Fibroblast of skin of left quadriceps (primary cell): Measurements from ENCODE around the gene SKIL.
A peak's percentile ranks its signal among the peaks of the same experiment; 100 is the strongest.

Experiments used
- DNase-seq, 2 experiments: peaks; one replicate each; pipeline ENCODE4 v3.0.0-alpha.2; 2013; ENCODE audit warnings: low read depth in 2 of 2

The SKIL gene

DNA sequence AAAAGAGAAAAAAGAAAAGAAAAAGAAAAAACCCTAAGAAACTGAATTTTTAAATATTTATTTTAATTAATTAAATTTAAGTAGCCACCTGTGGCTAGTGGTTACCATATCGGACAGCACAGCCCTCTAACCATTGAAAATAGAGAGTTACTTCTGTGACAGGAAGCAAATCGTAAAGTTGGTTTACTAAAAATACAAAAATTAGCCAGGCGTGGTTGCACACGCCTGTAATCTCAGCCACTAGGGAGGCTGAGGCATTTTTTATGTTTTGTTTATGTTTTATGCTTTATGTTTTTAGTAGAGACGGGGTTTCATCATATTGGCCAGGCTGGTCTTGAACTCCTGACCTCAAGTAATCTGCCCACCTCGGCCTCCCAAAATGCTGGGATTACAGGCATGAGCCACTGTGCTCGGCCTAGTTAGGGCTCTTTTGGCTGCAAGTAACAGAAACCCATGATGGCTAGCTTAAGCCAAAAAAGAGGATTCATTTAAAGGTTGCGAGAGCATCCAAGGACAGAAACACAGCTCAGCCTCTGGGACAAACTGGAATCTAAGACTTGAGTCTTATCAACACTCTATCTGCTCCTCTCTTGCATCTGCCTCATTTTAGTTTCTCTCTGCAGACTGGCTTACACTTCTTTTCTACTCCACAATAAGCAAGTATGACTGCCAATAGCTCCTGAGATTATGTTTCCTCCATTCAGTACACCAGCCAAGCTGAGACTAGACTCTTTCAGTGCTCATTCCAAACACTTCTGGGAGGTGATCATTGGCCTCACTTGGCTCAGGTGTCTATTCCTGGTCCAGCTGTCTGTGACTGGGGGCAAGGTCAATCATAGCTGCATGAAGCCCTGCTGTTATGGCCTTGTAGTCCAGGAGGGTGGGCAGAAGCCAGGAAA, 6.8 kb upstream of the SKIL start:
- no peak for DNase-seq

DNA sequence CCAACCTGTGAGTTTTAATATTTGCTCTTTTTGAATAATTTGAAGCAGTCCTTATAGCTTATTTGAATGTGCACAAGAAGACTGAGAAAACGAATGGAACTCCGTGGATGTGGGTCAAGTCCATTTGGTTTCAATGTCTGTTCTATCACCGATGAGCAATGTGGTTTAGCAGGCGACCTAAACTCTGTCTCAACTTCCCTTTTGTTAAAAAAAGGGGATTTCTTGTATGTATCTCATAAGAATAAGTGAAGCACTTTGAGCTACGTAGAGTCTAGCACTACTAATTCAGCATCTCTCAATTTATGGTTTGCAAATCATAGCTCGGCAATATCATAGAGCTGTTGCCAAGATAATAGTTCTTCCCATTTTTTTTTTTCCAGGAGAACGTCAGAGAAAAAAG, 4.6 kb upstream of the SKIL start:
- DNase-seq = no peak

DNA sequence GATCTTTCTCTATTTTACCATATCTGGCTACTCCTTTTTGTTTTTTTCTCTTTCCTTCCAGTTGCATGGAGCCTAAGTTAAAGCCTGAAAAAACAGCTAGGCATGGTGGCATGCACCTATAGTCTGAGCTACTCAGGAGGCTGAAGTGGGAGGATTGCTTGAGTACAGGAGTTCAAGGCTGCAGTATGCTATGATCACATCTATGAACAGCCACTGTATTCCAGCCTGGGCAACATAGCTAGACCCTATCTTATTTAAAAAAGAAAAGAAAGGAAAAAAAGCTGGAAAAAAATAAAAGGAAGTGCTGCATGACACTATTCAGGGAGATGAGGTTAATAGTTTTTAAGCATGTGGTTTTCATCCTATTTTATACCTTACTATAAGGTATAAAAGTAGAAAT, 4.0 kb upstream of the SKIL start:
- DNase-seq = no peak

DNA sequence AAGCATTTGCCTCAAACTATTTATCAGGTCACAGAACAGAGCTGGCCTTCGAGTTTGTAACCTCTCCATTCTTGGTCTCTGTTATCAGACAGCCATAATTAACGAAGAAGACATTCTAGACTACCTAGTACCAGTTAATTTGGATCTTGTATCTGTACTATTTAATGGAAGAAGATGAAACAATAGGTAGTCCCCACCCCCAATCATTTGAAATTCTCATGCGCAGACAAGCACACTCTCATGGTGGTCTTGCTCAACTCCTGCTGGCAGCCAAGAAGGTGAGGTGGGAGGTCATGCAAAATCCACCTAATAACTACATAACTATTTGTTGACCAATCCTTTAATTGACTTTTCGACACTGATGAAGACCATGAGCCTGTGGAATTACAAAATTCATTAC, 2.8 kb upstream of the SKIL start:
- DNase-seq = no peak

DNA sequence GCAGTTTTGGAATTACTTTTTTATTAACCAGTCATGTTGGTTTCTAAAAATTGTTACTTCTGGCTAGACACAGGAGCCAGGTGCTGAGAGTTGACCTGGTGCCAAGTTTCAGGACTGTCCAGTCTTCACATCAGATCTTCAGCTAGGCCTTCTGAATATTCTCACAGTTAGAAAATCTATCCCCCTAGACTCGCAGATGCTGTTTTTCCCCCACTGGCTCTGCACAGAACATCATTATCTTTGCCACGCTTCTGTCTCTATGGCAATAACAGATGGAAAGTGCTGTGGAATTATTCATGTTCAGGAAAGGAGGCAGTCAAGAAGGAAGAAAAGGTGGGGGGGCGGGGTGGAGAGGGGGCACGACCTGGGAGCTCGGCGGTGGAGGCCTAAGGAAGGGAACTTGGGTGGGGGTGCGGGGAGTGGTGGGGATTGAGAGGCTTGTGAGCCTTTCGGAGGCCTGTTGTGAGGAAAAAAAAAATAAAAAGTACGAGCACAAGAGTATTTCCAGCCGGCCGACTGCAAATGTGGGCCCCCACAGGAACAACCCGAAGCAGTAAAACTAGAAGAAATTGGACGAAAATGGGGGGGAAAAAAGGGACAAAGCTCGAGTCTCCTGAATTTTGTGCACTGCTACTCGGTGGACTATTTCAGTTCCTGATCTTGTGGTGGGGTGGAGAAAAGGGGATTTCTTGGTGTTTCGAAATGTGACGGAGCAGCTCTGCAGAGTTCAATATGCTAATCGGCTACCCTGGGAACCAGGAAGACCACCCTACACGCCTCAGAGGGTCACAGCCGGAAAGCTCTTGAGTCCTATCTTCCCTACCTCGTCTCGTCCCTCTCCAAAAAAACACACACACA, 1.5 kb upstream of the SKIL start:
- DNase-seq = peak in 1 of 2 experiments; percentile 15

DNA sequence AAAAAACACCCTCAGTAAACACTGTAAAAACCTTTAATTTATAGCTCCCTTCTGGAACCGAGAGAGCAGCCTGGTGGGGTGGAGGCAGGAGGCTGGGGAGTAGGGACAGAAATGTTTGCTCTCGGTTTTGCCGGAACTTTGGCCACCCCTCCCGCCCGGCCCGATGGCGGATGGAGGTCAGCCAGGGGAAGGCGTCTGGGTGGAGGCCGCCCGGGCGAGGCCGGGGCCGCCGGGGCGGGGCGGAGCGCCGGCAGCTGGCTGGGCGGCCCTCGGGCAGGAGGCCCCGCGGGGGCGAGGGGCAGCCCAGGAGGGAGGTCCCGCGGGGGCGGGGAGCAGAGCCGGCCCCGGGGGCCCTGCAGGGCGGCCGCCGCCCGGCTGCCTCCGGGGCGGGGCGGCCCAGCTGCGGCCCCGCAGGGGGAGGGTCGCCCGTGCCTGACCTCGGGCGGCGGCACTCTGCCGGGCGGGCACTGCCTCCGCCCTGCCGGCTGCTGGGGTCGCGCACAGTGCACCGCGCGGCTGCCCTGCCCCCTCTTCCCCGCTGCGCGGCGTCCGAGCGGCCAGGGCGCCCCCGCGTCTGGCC, 829 bp upstream of the SKIL start:
- peak; percentile 32 to 44 for DNase-seq

DNA sequence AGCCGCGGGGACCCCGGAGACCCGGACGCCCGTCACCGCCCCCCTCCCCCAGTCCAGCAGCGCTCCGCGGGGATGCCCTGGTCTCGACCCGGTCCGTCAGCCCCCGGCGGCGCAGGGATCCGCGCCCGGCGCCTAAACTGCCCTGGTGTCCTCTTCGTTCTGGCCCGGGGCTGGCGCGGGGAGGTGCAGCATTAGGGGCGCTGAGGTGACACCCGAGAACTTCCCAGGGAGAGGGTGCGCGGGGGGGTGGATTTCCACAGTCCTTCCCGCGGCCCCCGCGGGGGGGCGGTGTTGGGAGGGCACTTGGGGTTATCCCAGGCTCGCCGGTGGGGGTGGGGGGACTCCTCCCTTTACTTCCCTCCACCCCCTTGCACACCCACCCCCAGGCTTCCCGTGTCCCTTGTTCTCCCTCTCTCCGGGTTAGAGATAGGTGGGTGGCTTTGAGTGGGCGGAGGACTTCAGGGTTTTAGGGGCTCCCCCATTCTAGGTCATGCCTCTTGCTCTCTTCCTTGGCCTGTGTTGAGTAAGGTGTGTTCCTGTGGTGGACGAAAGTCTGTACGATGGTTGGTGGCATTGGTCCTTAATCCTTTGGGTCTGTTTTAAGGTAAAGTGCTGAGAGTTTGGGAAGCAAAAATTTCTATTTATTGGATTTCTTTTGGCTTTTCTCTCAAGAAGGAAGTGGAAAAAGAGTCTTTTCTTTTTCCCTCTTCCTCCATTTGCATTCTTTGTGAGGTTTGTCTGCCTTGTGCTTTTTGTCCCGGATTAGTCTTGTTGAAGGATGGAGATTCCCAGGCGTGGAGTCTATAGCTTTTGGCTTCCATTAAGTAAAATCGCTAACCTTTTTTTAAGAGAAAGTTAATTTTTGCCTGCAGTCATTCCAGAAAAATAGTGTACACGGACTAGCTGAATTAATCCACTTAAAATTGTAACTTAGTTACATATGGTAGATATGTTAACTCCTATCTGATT, 811 bp downstream of the SKIL start:
- DNase-seq = peak; percentile 43 to 45

DNA sequence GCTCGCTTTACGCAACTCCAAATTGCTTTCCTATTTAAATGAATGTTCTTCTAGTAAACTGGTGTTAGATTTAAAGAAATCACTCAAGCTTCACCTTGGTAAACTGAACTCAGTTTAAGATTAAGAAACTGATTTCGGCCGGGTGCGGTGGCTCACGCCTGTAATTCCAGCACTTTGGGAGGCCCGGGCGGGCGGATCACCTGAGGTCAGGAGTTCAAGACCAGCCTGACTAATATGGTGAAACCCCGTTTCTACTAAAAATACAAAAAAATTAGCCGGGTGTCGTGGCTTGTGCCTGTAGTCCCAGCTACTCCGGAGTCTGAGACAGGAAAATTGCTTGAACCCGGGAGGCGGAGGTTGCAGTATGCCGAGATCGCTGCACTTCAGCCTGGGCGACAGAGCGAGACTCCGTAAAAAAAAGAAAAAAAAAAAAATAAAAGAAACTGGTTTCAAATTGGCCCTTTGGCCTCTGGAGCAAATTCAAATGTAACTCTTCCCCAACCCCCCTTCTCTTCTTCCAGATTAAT, 1.7 kb downstream of the SKIL start:
- DNase-seq = no peak

DNA sequence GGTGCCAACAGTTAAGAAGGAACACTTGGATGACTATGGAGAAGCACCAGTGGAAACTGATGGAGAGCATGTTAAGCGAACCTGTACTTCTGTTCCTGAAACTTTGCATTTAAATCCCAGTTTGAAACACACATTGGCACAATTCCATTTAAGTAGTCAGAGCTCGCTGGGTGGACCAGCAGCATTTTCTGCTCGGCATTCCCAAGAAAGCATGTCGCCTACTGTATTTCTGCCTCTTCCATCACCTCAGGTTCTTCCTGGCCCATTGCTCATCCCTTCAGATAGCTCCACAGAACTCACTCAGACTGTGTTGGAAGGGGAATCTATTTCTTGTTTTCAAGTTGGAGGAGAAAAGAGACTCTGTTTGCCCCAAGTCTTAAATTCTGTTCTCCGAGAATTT, 3.0 kb downstream of the SKIL start:
- DNase-seq = no peak

DNA sequence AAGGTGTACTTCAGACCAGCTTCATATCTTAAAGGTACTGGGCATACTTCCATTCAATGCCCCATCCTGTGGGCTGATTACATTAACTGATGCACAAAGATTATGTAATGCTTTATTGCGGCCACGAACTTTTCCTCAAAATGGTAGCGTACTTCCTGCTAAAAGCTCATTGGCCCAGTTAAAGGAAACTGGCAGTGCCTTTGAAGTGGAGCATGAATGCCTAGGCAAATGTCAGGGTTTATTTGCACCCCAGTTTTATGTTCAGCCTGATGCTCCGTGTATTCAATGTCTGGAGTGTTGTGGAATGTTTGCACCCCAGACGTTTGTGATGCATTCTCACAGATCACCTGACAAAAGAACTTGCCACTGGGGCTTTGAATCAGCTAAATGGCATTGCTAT, 3.4 kb downstream of the SKIL start:
- no peak for DNase-seq

DNA sequence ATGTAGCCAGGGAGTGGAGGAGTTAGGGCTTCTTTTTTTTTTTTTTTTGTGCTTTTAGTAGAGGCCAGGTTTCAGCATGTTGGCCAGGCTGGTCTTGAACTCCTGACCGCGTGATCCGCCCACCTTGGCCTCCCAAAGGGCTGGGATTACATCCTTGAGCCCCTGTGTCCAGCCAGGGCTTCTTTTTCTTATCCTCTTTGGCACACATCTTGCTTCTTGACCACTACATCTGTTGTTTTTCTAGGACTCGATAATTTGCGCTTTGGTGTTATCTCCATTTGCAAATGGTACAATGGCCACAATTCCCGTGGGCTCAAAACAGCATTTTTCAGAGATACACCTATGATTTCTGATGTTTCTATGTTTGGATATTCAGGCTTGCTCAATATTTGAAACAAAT, 4.2 kb downstream of the SKIL start:
- DNase-seq = no peak

DNA sequence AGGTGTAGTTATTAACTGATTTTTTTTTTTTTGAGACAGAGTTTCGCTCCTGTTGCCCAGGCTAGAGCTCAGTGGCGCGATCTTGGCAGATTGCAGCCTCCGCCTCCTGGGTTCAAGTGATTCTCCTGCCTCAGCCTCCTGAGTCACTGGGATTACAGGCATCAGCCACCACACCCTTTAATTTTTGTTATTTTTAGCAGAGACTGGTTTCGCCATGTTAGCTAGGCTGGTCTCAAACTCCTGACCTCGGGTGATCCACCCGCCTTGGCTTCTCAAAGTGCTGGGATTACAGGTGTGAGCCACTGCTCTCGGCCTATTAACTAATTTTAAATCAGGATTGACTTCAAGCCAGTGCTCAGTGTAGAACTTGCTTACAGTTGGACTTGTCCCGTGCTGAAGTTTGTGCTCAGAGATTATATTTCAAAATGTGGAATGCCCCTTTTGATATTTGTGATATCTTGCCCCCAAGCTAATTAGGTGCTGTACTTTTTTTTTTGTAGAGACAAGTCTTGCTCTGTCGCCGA, 6.0 kb downstream of the SKIL start:
- DNase-seq = no peak

DNA sequence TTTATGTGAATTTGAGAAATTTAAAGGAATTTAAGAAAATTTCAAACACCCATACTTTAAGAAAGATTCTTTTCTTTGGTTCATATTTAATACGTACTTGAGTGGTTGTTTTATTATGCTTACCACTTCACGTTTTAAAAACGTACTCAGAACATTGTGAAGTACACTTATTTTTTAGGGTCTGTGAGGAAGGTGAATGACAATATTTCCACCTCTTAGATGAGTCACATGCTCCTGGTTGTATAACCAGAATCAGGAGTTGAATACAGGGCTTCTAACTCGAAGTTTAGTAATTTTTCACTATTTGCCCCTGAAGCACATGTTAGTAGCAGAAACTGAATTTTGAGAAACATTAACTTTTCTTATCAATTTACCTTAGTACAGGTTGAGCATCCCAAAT, 7.5 kb downstream of the SKIL start:
- no peak for DNase-seq

DNA sequence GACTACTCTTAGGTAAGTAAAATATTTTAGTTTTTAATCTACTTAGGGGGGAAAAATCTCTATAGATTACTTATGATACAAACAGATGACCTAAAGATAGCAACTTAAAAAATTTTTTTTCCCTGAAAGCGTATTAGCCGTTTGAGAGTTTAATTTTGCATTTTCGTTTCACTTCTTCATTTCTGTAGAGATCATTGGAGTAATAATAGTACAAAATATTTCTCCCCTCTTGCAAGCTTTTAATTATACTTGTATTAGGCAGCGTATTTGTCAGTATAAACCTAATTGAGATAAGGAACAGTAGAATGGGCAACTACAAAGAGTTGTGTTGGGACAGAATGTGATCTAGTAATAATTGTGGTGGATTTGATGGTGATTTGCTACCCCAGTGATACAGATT, 10.3 kb downstream of the SKIL start:
- no peak for DNase-seq

DNA sequence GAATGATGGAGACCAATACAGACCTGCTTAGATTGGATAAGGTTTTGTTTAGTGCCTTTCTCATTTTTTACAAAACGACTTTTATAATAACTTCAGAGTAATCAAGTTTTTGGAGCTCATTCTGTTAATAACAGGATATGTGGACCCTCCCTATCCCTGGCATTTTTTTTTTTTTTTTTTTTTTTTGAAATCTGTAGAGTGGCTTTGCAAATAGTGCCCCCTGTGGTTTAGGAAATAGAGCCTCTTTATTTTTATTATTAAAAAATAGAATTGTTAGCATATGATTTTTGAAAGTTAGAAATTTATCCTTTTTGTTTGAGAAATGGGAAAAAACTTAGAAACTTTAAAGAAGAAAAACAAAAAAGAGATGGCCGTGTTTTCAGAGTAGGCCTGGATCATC, 11.4 kb downstream of the SKIL start:
- no peak for DNase-seq

DNA sequence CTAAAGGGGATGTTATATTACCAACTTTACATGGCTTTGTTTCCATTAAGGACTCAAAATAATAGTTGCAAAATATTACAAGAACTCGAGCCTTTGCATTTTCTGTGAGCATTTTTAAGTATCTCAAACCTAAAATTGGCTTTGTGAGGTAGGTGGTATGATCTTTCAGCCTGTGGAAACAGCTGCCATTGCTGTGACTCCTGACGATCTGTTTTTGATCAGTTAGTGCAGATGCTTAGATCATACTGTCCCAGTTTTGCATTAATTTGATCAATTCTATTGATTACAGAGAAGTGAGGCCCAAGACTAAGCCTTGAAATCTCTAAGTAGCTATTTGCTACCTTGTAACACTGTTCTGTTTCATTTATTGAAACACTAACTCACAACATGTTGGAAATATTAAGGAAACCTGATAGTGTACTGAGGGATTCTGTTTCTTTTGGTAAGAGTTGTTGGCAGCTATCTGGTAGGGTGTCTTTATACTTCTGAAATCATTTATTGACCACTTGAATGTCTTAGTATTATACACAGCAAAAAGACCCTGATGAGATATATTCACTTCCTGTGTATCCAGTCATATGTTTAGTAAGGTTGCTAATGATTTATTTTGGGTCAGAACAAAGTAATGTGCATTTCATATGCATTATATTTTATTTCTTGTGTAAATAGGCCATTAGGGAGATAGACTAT, 14.8 kb downstream of the SKIL start:
- DNase-seq = no peak

DNA sequence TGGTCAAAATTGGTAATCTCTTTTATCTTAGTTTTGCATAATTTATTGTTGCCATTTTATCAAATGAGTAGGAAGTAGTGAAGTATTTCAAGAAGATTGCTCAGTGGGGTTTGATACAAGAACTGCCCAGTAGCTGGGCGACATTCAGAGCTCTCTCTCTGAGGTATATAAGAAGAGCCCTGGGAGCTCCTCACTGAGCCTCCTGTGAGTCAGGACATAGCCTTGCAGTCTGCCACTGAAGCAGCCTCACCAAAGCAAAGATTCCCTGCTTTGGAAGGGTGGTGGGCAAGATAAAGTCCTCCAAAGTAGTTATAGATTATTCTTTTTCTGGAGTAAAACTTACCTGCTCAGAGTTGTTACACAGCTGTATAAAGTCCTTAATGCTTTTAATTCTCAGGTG, 26.1 kb downstream of the SKIL start:
- no peak for DNase-seq

DNA sequence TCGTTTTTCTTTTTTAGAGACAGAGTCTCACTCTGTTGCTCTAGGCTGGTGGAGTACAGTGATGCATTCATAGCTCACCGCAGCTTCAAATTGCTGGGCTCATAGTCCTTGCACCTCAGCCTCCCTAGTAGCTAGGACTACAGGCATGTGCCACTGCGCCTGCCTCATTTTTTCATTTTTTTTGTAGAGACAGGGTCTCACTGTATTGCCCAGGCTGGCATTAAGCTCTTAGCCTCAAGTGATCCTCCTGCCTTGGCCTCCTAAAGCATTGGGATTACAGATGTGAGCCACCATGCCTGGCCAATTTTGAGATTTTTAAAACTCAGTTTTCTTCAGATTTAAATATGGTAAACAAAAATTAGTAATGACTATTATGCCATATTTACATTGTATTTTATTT, 29.0 kb downstream of the SKIL start:
- DNase-seq = no peak

DNA sequence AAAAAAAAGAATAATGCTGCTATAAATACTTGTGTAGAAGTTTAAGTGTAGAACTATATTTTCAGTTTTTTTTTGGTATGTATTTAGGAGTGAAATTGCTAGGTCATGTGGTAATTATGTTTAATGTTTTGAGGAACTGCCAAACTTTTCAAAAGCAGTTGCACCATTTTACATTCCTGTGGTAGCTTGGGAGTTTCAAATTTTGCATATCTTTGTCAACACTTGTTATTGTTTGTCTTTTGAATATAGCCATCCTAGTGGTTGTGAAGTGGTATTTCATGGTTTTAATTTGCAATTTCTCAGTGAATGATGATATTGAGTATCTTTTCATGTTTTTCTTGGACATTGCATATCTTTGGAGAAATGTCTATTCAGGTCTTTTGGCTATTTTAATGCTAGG, 30.4 kb downstream of the SKIL start:
- peak in 1 of 2 experiments; percentile 11 for DNase-seq

DNA sequence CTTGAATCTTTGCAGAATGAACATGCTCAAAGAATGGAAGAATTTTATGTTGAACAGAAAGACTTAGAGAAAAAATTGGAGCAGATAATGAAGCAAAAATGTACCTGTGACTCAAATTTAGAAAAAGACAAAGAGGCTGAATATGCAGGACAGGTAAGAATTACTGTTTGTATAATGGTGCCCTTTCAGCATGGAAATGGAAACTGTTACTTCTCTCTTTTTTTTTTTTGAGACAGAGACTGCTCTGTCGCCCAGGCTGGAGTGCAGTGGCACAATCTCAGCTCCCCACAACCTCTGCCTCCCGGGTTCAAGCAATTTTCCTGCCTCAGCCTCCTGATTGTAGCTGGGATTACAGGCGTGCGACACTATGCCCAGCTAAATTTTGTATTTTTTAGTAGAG, 33.6 kb downstream of the SKIL start:
- DNase-seq = no peak
